Coronary artery (tissue), 2 donors: ENCODE results near the gene GRID2.

Experiments
- DNase-seq: peaks from one replicate; pipeline ENCODE4 v3.0.0-alpha.2; 2017; ENCODE audit warnings: low spot score
- H3K27ac ChIP-seq, 2 donors: fragments of 200-600 bp; sonication (generic); one replicate each; pipeline ENCODE4 v1.5.1; 2016 to 2019
- H3K4me3 ChIP-seq: fragments of 200-600 bp; sonication (generic); 2 replicates; pipeline ENCODE4 v1.5.1; 2016; ENCODE audit warnings: mild to moderate bottlenecking, moderate library complexity
- TF ChIP-seq, protein P1 (sequence below): fragments of 200-600 bp; sonication (generic); IDR thresholded peaks from one replicate; pipeline ENCODE4 v1.5.1; 2019; ENCODE audit warnings: antibody characterized with exemption

Gene GRID2

DNA sequence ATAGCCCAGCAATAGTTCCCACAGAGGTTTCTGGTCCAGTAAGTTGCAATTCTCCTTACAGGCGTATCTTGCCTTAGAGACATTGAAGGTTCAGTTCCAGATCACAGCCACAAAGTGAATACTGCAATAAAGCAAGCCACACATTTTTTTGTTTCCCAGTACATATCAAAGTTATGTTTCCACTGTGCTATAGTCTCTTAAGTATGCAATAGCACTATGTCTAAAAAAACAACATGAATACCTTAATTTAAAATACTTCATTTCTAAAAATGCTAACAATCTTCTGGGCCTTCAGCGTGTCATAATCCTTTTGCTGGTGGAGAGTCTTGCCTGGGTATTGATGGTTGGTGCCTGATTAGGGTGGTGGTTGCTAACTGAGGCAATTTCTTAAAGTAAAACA lies 659.1 kb downstream of the GRID2 start:
- TF ChIP-seq, protein P1, sequence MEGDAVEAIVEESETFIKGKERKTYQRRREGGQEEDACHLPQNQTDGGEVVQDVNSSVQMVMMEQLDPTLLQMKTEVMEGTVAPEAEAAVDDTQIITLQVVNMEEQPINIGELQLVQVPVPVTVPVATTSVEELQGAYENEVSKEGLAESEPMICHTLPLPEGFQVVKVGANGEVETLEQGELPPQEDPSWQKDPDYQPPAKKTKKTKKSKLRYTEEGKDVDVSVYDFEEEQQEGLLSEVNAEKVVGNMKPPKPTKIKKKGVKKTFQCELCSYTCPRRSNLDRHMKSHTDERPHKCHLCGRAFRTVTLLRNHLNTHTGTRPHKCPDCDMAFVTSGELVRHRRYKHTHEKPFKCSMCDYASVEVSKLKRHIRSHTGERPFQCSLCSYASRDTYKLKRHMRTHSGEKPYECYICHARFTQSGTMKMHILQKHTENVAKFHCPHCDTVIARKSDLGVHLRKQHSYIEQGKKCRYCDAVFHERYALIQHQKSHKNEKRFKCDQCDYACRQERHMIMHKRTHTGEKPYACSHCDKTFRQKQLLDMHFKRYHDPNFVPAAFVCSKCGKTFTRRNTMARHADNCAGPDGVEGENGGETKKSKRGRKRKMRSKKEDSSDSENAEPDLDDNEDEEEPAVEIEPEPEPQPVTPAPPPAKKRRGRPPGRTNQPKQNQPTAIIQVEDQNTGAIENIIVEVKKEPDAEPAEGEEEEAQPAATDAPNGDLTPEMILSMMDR = no peak
- DNase-seq = no peak
- H3K4me3 ChIP-seq = no peak overlapping the region
- no peak overlapping the region for H3K27ac ChIP-seq

DNA sequence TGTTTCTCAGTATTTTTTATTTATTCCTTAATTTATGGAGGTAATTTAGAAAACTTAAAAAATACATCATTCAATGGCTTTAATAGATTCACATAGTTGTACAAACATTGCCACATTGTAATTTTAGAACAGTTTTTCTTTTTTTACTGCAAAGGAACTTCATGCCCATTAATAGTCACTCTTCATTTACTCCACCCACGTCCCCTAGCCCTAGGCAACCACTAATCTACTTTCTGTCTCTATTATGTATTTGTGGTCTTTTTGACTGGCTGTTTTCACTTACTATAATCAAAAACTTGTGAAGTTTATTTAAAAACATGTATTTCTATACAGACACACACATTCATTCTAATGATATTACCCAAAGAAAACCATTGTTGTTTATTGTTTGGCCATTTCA lies 664.8 kb downstream of the GRID2 start:
- no peak for DNase-seq
- no peak overlapping the region for H3K27ac ChIP-seq
- TF ChIP-seq, protein P1 = no peak
- H3K4me3 ChIP-seq = no peak overlapping the region

DNA sequence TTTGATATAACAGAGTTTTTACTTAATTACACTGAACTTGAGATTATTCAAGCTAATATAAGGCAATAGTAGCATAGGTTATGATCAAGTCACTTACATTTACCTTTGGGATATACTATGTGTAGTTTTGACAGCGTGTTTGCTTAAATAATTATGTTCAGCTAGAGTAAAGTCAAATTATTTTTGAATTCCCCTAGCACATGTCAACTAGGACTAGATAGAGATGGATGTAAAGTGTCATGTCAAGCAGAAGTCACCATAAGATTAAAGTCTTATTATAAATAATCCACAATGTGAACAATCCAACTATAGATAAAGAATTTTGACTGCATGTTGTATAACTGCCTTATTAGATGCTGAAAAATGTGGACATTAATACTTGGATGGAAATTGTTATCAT lies 665.2 kb downstream of the GRID2 start:
- DNase-seq = no peak
- TF ChIP-seq, protein P1 = no peak
- Histone ChIP-seq H3K27ac (no peak overlapping the region), H3K4me3 (no peak overlapping the region)

DNA sequence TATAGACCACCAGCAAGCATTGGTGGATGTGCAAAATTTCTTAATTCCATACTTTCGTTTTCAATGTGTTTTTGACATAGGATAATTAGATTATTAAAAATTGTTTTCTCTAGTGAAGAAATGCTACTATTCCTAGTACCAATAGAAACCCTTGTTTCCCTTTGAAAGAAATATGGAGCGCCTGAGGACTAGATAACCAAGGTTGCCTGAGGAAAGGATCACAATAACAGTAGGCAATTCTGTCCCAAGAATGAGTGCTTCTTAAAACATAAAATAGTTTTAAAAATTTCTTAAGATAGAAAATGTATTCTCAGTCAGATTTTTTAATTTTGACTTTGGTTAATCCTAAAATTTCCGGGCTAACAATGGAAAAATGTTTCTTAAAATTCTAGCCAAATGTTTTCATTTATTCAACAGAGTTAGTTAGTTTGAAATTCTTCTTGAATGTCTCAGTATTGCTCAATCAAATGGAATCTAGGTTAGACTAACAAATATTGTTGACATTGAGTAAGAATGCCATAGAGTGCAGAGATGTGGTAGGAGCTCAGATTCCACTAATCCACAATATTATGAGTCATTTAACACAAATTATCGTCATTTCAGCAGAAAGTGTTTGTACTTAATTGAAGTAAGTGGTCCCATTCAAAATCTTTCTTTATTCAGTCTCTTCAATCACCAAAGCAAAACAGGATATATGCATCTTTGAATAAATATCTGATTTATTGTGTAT lies 666.0 kb downstream of the GRID2 start:
- DNase-seq = no peak
- TF ChIP-seq, protein P1 = no peak
- Histone ChIP-seq H3K27ac (no peak overlapping the region), H3K4me3 (no peak overlapping the region)

DNA sequence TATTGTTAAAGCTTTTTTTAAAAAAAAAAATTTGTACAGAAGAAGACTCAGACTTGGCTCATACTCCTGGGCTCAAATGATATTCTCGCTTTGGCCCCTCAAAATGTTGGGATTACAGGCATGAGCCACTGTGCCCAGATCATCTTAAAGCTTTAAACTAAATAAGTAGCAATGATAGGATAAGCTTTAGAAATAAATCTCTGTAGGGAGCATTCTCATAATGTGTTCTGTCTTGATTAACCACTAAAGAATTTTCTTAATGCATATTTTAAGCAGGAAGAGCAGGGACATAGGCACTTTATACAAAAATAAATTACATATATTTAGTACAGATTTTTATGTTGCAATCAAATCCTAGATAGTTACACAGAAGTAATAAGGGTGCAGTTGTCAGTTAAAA lies 667.2 kb downstream of the GRID2 start:
- DNase-seq = no peak
- H3K27ac ChIP-seq = no peak overlapping the region
- TF ChIP-seq, protein P1 = no peak
- H3K4me3 ChIP-seq = no peak overlapping the region

DNA sequence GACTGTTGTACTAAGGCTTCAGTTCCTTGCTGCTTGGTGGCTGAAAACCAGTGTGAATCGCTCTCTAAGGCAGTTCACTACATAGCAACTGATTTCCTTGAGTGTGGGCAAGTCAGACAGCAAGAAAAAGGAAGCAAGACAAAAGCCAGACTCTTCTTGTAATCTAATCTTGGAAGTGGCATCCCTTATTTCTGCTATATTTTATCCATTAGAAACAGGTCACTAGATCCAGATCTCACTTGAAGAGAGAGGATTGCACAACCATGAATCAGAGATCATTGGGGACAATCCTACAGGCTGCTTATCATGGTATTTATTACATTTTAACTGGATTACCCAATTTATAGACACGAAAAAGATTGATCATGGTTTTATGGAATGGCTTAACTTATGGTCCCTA lies 684.5 kb downstream of the GRID2 start:
- DNase-seq = no peak
- Histone ChIP-seq H3K4me3 (no peak overlapping the region), H3K27ac (no peak overlapping the region)
- TF ChIP-seq, protein P1 = no peak

DNA sequence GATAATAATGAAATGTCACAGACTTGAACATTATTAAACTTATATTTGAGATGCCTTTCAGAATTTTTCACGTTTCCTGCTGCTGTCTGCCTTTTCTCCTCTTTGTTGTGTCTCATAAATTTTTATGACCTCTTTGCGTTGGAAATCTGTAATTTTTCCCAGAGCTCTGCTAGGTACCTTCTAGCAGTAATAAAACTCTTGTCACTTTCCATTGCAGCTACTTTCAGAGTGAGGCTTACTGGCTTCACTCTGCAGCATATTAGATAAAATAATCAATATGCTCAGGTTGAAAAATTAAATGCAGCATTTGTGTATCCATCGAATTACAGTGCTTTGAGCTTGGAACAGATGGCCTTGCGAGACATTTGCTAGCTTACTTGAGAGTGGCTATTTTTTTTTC lies 689.0 kb downstream of the GRID2 start:
- TF ChIP-seq, protein P1 = no peak
- DNase-seq = no peak
- H3K4me3 ChIP-seq = no peak overlapping the region

More for the DNA sequence above, 689.0 kb downstream of the GRID2 start:
- H3K27ac ChIP-seq = no peak overlapping the region
